Measurements from ENCODE around the gene HSPBP1.

The HSPBP1 gene

GRCh38 chr19:55273978-55274707 is 5.8 kb downstream of the HSPBP1 start:
- DNase-seq = no peak

GRCh38 chr19:55272142-55272541 is 7.8 kb downstream of the HSPBP1 start:
- DNase-seq = no peak

GRCh38 chr19:55270172-55270942 is 9.6 kb downstream of the HSPBP1 start:
- no peak for DNase-seq

GRCh38 chr19:55269299-55269698 is 10.6 kb downstream of the HSPBP1 start:
- DNase-seq = no peak

- no peak for DNase-seq
Observed at GRCh38 chr19:55266840-55267239, 13.1 kb downstream of the HSPBP1 start.

GRCh38 chr19:55266404-55266803 is 13.5 kb downstream of the HSPBP1 start:
- no peak for DNase-seq

GRCh38 chr19:55265723-55266386 is 14.1 kb downstream of the HSPBP1 start:
- DNase-seq = no peak

GRCh38 chr19:55265173-55265572 is 14.7 kb downstream of the HSPBP1 start:
- DNase-seq = no peak

GRCh38 chr19:55264531-55264930 is 15.4 kb downstream of the HSPBP1 start:
- DNase-seq = no peak

GRCh38 chr19:55262359-55262758 is 17.6 kb downstream of the HSPBP1 start:
- no peak for DNase-seq

- DNase-seq = no peak
Observed at GRCh38 chr19:55261671-55262126, 18.2 kb downstream of the HSPBP1 start.

- DNase-seq = no peak
Observed at GRCh38 chr19:55259540-55260210, 20.2 kb downstream of the HSPBP1 start.

- DNase-seq = peak; percentile 97
Observed at GRCh38 chr19:55258828-55259539, 20.9 kb downstream of the HSPBP1 start, which contains the start of gene PPP6R1. Gene PPP6R1 (minus strand): TSS chr19:55259017. CDS start chr19:55247103, 11,914 bp downstream.

- peak; percentile 40 for DNase-seq
Observed at GRCh38 chr19:55258476-55258827, 21.5 kb downstream of the HSPBP1 start.

- peak; percentile 54 for DNase-seq
Observed at GRCh38 chr19:55257461-55258420, 22.2 kb downstream of the HSPBP1 start.

GRCh38 chr19:55256562-55257460 is 23.1 kb downstream of the HSPBP1 start:
- DNase-seq = no peak

- peak; percentile 80 for DNase-seq
Observed at GRCh38 chr19:55255618-55256423, 24.1 kb downstream of the HSPBP1 start.

- DNase-seq = no peak
Observed at GRCh38 chr19:55254625-55254977, 25.3 kb downstream of the HSPBP1 start.
